ENCODE measurements around the gene OR56A1. TPM values are rescaled to one million over a fixed set of nuclear protein-coding genes. Genes with fewer than 3 reads are reported as not detected.

Gene OR56A1
- total and polyA plus RNA-seq, 9 of the 15 experiments (the other 6 are each of a cell fraction or from before 2014, with no cell fraction given), result not detected

DNA sequence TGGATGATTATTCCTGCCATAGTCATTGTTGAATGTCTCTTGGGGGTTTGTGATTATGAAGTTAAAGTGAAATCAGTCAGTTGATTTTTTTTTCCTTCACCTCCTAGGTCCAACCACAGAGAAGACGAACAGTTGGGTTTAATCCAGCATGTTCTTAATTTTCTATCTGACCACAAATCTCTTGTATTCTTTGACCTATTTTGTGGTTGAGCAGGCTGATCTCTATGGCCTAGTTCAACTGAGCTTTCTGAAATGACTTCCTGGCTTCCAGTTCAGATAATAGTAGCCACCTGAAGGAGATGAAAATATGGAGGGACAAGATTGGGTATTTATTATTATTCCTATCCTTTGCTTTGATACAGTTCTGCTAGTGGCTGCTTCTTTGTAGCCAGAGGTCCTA, 57.0 kb downstream of the OR56A1 start (continued):
- TF ChIP-seq ZNF354B (CRISPR knock-in tag; IDR thresholded peaks at IDR 0.05) (no peak), ZNF444 (CRISPR knock-in tag; IDR thresholded peaks at IDR 0.05) (no peak), CHCHD3 (CRISPR knock-in tag; IDR thresholded peaks at IDR 0.05) (no peak)

Small RNA genes within 50 kb of the gene (small RNA-seq; reads per million reads assigned to genes)
- gene RNA5SP329, result 0.33 reads per million

Other genes with a start within 250 kb of the OR56A1 start
Only the 7 nearest of the 18 such genes appear.
- not detected in 2 replicates for gene OR52E5, start 137.6 kb downstream of the OR56A1 start, total RNA-seq (2014; rRNA removed)
- not detected in 2 replicates for gene OR52E5, start 137.6 kb downstream of the OR56A1 start, total RNA-seq (2014; rRNA removed; fragmentation: Illumina TruSeq; extraction: Trizol)
- gene OR52E5, start 137.6 kb downstream of the OR56A1 start, total RNA-seq (2015; rRNA removed; fragmentation: Illumina TruSeq; extraction: Trizol), result not detected in 2 replicates
- not detected in 2 replicates for gene OR52E5, start 137.6 kb downstream of the OR56A1 start, total RNA-seq (2021)
- gene OR52E5, start 137.6 kb downstream of the OR56A1 start, polyA plus RNA-seq (2011; rRNA removed), result not detected in 2 replicates
- gene OR52E5, start 137.6 kb downstream of the OR56A1 start, polyA plus RNA-seq (2014; fragmentation: Illumina TruSeq; extraction: Trizol), result not detected in 2 replicates
- gene OR52E5, start 137.6 kb downstream of the OR56A1 start, polyA plus RNA-seq (2014; fragmentation: Nextera tagmentation; extraction: Ambion mirVana), result not detected
- gene OR52E5, start 137.6 kb downstream of the OR56A1 start, polyA plus RNA-seq (2014; rRNA removed), result not detected in 2 replicates
- not detected in 2 replicates for gene OR56A3, start 88.5 kb downstream of the OR56A1 start, total RNA-seq (2014; rRNA removed)
- not detected in 2 replicates for gene OR56A3, start 88.5 kb downstream of the OR56A1 start, total RNA-seq (2014; rRNA removed; fragmentation: Illumina TruSeq; extraction: Trizol)
- gene OR56A3, start 88.5 kb downstream of the OR56A1 start, total RNA-seq (2015; rRNA removed; fragmentation: Illumina TruSeq; extraction: Trizol), result not detected in 2 replicates
- gene OR56A3, start 88.5 kb downstream of the OR56A1 start, total RNA-seq (2021), result not detected in 2 replicates
- gene OR56A3, start 88.5 kb downstream of the OR56A1 start, polyA plus RNA-seq (2011; rRNA removed), result not detected in 2 replicates
- not detected in 2 replicates for gene OR56A3, start 88.5 kb downstream of the OR56A1 start, polyA plus RNA-seq (2014; fragmentation: Illumina TruSeq; extraction: Trizol)
- not detected for gene OR56A3, start 88.5 kb downstream of the OR56A1 start, polyA plus RNA-seq (2014; fragmentation: Nextera tagmentation; extraction: Ambion mirVana)
- not detected in 2 replicates for gene OR56A3, start 88.5 kb downstream of the OR56A1 start, polyA plus RNA-seq (2014; rRNA removed)
- gene OR56A5, start 62.3 kb downstream of the OR56A1 start, total RNA-seq (2014; rRNA removed), result not detected in 2 replicates
- gene OR56A5, start 62.3 kb downstream of the OR56A1 start, total RNA-seq (2014; rRNA removed; fragmentation: Illumina TruSeq; extraction: Trizol), result not detected in 2 replicates
- gene OR56A5, start 62.3 kb downstream of the OR56A1 start, total RNA-seq (2015; rRNA removed; fragmentation: Illumina TruSeq; extraction: Trizol), result not detected in 2 replicates
- gene OR56A5, start 62.3 kb downstream of the OR56A1 start, total RNA-seq (2021), result not detected in 2 replicates
- gene OR56A5, start 62.3 kb downstream of the OR56A1 start, polyA plus RNA-seq (2011; rRNA removed), result not detected in 2 replicates
- not detected in 2 replicates for gene OR56A5, start 62.3 kb downstream of the OR56A1 start, polyA plus RNA-seq (2014; fragmentation: Illumina TruSeq; extraction: Trizol)
- not detected for gene OR56A5, start 62.3 kb downstream of the OR56A1 start, polyA plus RNA-seq (2014; fragmentation: Nextera tagmentation; extraction: Ambion mirVana)
- not detected in 2 replicates for gene OR56A5, start 62.3 kb downstream of the OR56A1 start, polyA plus RNA-seq (2014; rRNA removed)
- not detected in 2 replicates for gene OR52L1, start 43.8 kb downstream of the OR56A1 start, total RNA-seq (2014; rRNA removed)
- not detected in 2 replicates for gene OR52L1, start 43.8 kb downstream of the OR56A1 start, total RNA-seq (2014; rRNA removed; fragmentation: Illumina TruSeq; extraction: Trizol)
- gene OR52L1, start 43.8 kb downstream of the OR56A1 start, total RNA-seq (2015; rRNA removed; fragmentation: Illumina TruSeq; extraction: Trizol), result not detected in 2 replicates
- gene OR52L1, start 43.8 kb downstream of the OR56A1 start, total RNA-seq (2021), result not detected in 2 replicates
- not detected in 2 replicates for gene OR52L1, start 43.8 kb downstream of the OR56A1 start, polyA plus RNA-seq (2011; rRNA removed)
- gene OR52L1, start 43.8 kb downstream of the OR56A1 start, polyA plus RNA-seq (2014; fragmentation: Illumina TruSeq; extraction: Trizol), result not detected in 2 replicates
- gene OR52L1, start 43.8 kb downstream of the OR56A1 start, polyA plus RNA-seq (2014; fragmentation: Nextera tagmentation; extraction: Ambion mirVana), result not detected
- gene OR52L1, start 43.8 kb downstream of the OR56A1 start, polyA plus RNA-seq (2014; rRNA removed), result not detected in 2 replicates
- gene OR56A4, start 23.8 kb downstream of the OR56A1 start, total RNA-seq (2014; rRNA removed), result not detected in 2 replicates
- not detected in 2 replicates for gene OR56A4, start 23.8 kb downstream of the OR56A1 start, total RNA-seq (2014; rRNA removed; fragmentation: Illumina TruSeq; extraction: Trizol)
- gene OR56A4, start 23.8 kb downstream of the OR56A1 start, total RNA-seq (2015; rRNA removed; fragmentation: Illumina TruSeq; extraction: Trizol), result not detected in 2 replicates
- gene OR56A4, start 23.8 kb downstream of the OR56A1 start, total RNA-seq (2021), result not detected in 2 replicates
- not detected in 2 replicates for gene OR56A4, start 23.8 kb downstream of the OR56A1 start, polyA plus RNA-seq (2011; rRNA removed)
- not detected in 2 replicates for gene OR56A4, start 23.8 kb downstream of the OR56A1 start, polyA plus RNA-seq (2014; fragmentation: Illumina TruSeq; extraction: Trizol)
- not detected for gene OR56A4, start 23.8 kb downstream of the OR56A1 start, polyA plus RNA-seq (2014; fragmentation: Nextera tagmentation; extraction: Ambion mirVana)
- not detected in 2 replicates for gene OR56A4, start 23.8 kb downstream of the OR56A1 start, polyA plus RNA-seq (2014; rRNA removed)
- not detected in 2 replicates for gene OR56B4, start 76.9 kb upstream of the OR56A1 start, total RNA-seq (2014; rRNA removed)
- not detected in 2 replicates for gene OR56B4, start 76.9 kb upstream of the OR56A1 start, total RNA-seq (2014; rRNA removed; fragmentation: Illumina TruSeq; extraction: Trizol)
- gene OR56B4, start 76.9 kb upstream of the OR56A1 start, total RNA-seq (2015; rRNA removed; fragmentation: Illumina TruSeq; extraction: Trizol), result not detected in 2 replicates
- gene OR56B4, start 76.9 kb upstream of the OR56A1 start, total RNA-seq (2021), result not detected in 2 replicates
- gene OR56B4, start 76.9 kb upstream of the OR56A1 start, polyA plus RNA-seq (2011; rRNA removed), result not detected in 2 replicates
- gene OR56B4, start 76.9 kb upstream of the OR56A1 start, polyA plus RNA-seq (2014; fragmentation: Illumina TruSeq; extraction: Trizol), result not detected in 2 replicates
- gene OR56B4, start 76.9 kb upstream of the OR56A1 start, polyA plus RNA-seq (2014; fragmentation: Nextera tagmentation; extraction: Ambion mirVana), result under 1 TPM in 1 of 2 experiments, not detected in 1; 0.07 TPM
- not detected in 2 replicates for gene OR56B4, start 76.9 kb upstream of the OR56A1 start, polyA plus RNA-seq (2014; rRNA removed)
- not detected in 2 replicates for gene OR52B2, start 139.6 kb upstream of the OR56A1 start, total RNA-seq (2014; rRNA removed)
- gene OR52B2, start 139.6 kb upstream of the OR56A1 start, total RNA-seq (2014; rRNA removed; fragmentation: Illumina TruSeq; extraction: Trizol), result not detected in 2 replicates
- gene OR52B2, start 139.6 kb upstream of the OR56A1 start, total RNA-seq (2015; rRNA removed; fragmentation: Illumina TruSeq; extraction: Trizol), result not detected in 2 replicates
- gene OR52B2, start 139.6 kb upstream of the OR56A1 start, total RNA-seq (2021), result not detected in 2 replicates
- gene OR52B2, start 139.6 kb upstream of the OR56A1 start, polyA plus RNA-seq (2011; rRNA removed), result not detected in 2 replicates
- not detected in 2 replicates for gene OR52B2, start 139.6 kb upstream of the OR56A1 start, polyA plus RNA-seq (2014; fragmentation: Illumina TruSeq; extraction: Trizol)
- gene OR52B2, start 139.6 kb upstream of the OR56A1 start, polyA plus RNA-seq (2014; fragmentation: Nextera tagmentation; extraction: Ambion mirVana), result not detected
- gene OR52B2, start 139.6 kb upstream of the OR56A1 start, polyA plus RNA-seq (2014; rRNA removed), result not detected in 2 replicates